ENCODE data around the gene KCND3. TPM values are rescaled to one million over a fixed set of nuclear protein-coding genes. Genes with fewer than 3 reads are reported as not detected.

Gene KCND3
- total and polyA plus RNA-seq, 4 donors, result 1.0 to 27.1 (median 6.1) TPM

DNA sequence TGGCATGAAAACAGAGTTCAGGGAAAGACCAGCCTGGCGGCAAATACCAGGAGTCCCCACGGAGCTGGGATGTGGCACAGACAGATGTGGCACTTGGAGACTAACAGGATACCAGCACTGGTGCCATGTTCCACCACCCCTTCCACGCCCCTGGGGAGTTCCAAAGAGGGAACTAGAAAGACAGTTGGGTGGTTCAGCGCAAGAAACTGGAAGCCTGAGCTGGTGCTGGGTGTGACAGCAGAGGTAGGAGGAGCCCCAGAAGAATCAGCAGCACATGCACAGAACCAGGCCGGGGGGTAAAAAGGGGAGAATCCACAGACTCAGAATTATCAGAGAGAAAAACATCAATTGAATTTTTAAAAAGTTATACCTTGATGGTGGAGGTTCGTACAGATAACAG, 211.4 kb downstream of the KCND3 start:
- TF ChIP-seq, protein P1, sequence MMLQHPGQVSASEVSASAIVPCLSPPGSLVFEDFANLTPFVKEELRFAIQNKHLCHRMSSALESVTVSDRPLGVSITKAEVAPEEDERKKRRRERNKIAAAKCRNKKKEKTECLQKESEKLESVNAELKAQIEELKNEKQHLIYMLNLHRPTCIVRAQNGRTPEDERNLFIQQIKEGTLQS (IDR thresholded peaks at IDR 0.05), result no peak
- no peak for TF ChIP-seq RXRA (IDR thresholded peaks at IDR 0.05)

DNA sequence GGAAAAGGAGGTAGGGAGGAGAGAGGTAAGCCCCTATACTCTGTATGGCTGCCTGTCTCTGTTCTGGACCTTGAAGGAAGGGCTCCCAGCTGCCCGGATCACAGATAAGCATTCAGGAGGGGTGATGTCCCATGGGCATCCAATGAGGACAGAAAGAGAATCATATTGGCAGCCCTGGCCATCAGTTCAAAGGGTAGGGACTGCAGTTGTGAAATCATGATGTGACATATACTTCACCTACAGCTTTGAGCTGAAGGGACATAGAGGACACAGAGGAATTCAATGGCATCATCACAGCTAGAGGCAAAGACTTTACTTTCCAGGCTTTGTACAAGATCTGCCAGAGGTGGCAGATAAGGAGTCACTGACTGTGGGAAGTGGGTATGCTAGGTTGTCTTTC, 212.2 kb downstream of the KCND3 start:
- H3K9ac ChIP-seq (ENCODE audit: low read depth in 1 of 2, low read length in 2 of 2), result no peak overlapping the region
- DNase-seq (ENCODE audit: low spot score), result no peak
- no peak overlapping the region for H3K27ac ChIP-seq (ENCODE audit: low read depth in 1 of 2, low read length in 2 of 2)
- no peak overlapping the region for H3K4me3 ChIP-seq (ENCODE audit: low read depth in 1 of 3, low read length in 3 of 3)
- peaks cover 0 to 23% (median 7%) of the 10 kb centered on the region in 4 donors for H3K36me3 ChIP-seq (ENCODE audit: control insufficient read depth in 4 of 4, insufficient read depth in 3 of 4, low read depth in 1 of 4, low read length in 3 of 4)
- no peak for TF ChIP-seq RXRA (IDR thresholded peaks at IDR 0.05)
- TF ChIP-seq TAF1 (conservative IDR thresholded peaks at IDR 0.05), result no peak
- TF ChIP-seq FOXA2 (IDR thresholded peaks at IDR 0.05), result no peak
- TF ChIP-seq, protein P2, sequence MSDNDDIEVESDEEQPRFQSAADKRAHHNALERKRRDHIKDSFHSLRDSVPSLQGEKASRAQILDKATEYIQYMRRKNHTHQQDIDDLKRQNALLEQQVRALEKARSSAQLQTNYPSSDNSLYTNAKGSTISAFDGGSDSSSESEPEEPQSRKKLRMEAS (IDR thresholded peaks at IDR 0.05), result no peak
- no peak for TF ChIP-seq NR2F2 (IDR thresholded peaks at IDR 0.05)
- no peak for TF ChIP-seq FOXA1 (IDR thresholded peaks at IDR 0.05)
- TF ChIP-seq EGR1 (IDR thresholded peaks at IDR 0.05; ENCODE audit: low read depth in 2 of 2), result no peak
- TF ChIP-seq HNF4G (IDR thresholded peaks at IDR 0.05), result no peak
- TF ChIP-seq RAD21 (IDR thresholded peaks at IDR 0.05), result no peak
- TF ChIP-seq GABPA (IDR thresholded peaks at IDR 0.05 in 1 of 2, conservative IDR thresholded peaks at IDR 0.05 in 1 of 2), result no peak
- no peak for TF ChIP-seq YY1 (IDR thresholded peaks at IDR 0.05)
- TF ChIP-seq, protein P3, sequence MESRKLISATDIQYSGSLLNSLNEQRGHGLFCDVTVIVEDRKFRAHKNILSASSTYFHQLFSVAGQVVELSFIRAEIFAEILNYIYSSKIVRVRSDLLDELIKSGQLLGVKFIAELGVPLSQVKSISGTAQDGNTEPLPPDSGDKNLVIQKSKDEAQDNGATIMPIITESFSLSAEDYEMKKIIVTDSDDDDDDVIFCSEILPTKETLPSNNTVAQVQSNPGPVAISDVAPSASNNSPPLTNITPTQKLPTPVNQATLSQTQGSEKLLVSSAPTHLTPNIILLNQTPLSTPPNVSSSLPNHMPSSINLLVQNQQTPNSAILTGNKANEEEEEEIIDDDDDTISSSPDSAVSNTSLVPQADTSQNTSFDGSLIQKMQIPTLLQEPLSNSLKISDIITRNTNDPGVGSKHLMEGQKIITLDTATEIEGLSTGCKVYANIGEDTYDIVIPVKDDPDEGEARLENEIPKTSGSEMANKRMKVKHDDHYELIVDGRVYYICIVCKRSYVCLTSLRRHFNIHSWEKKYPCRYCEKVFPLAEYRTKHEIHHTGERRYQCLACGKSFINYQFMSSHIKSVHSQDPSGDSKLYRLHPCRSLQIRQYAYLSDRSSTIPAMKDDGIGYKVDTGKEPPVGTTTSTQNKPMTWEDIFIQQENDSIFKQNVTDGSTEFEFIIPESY (IDR thresholded peaks at IDR 0.05), result no peak
- TF ChIP-seq SP1 (IDR thresholded peaks at IDR 0.05), result no peak
- no peak for TF ChIP-seq HNF4A (conservative IDR thresholded peaks at IDR 0.05)
- 43% methylated on average over 1 of the region's 1 CpG for WGBS
- H3K4me1 ChIP-seq (ENCODE audit: control insufficient read depth in 4 of 4, insufficient read depth in 4 of 4, low read length in 3 of 4), result peaks cover 0 to 2% (median 0%) of the 10 kb centered on the region in 4 donors
- no peaks in the 10 kb centered on the region for H3K27me3 ChIP-seq (ENCODE audit: control insufficient read depth in 4 of 4, insufficient read depth in 4 of 4, low read length in 3 of 4)
- H3K9me3 ChIP-seq (ENCODE audit: control insufficient read depth in 4 of 4, low read length in 3 of 4), result no peaks in the 10 kb centered on the region

More for the DNA sequence above, 211.4 kb downstream of the KCND3 start:
- Histone ChIP-seq H3K4me1 (ENCODE audit: control insufficient read depth in 4 of 4, insufficient read depth in 4 of 4, low read length in 3 of 4) (no peaks in the 10 kb centered on the region), H3K9ac (ENCODE audit: low read depth in 1 of 2, low read length in 2 of 2) (no peak overlapping the region), H3K9me3 (ENCODE audit: control insufficient read depth in 4 of 4, low read length in 3 of 4) (no peaks in the 10 kb centered on the region), H3K27me3 (ENCODE audit: control insufficient read depth in 4 of 4, insufficient read depth in 4 of 4, low read length in 3 of 4) (no peaks in the 10 kb centered on the region), H3K4me3 (ENCODE audit: low read depth in 1 of 3, low read length in 3 of 3) (no peak overlapping the region), H3K36me3 (ENCODE audit: control insufficient read depth in 4 of 4, insufficient read depth in 3 of 4, low read depth in 1 of 4, low read length in 3 of 4) (peaks cover 0 to 23% (median 7%) of the 10 kb centered on the region in 4 donors), H3K27ac (ENCODE audit: low read depth in 1 of 2, low read length in 2 of 2) (no peak overlapping the region)
- no peak for DNase-seq (ENCODE audit: low spot score)
- 92% methylated on average over 6 of the region's 6 CpGs for WGBS

DNA sequence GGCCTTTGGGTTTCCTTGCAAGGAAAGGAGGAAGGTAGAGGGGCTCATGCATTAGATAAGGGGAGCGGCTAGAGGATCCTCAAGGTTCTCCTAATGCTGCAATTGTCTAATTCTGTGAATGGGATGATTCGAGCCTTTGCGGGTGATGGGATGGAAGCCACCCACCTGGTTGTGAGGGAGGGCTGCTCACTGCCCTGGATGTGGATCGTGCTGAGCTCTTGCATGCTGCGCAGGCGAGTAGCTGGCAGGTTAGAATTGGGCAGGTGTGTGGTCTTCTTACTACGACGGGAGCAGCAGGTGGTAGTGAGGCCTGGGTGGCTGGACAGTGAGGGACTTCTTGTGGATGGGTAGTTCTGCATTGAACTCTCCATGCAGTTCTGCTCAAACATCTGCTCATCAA, 212.6 kb downstream of the KCND3 start:
- no peak overlapping the region for H3K9ac ChIP-seq (ENCODE audit: low read depth in 1 of 2, low read length in 2 of 2)
- H3K4me3 ChIP-seq (ENCODE audit: low read depth in 1 of 3, low read length in 3 of 3), result no peak overlapping the region
- H3K27ac ChIP-seq (ENCODE audit: low read depth in 1 of 2, low read length in 2 of 2), result no peak overlapping the region
- 95% methylated on average over 8 of the region's 8 CpGs for WGBS
- no peaks in the 10 kb centered on the region for H3K27me3 ChIP-seq (ENCODE audit: control insufficient read depth in 4 of 4, insufficient read depth in 4 of 4, low read length in 3 of 4)
- H3K9me3 ChIP-seq (ENCODE audit: control insufficient read depth in 4 of 4, low read length in 3 of 4), result no peaks in the 10 kb centered on the region
- H3K36me3 ChIP-seq (ENCODE audit: control insufficient read depth in 4 of 4, insufficient read depth in 3 of 4, low read depth in 1 of 4, low read length in 3 of 4), result peaks cover 0 to 23% (median 7%) of the 10 kb centered on the region in 4 donors
- peaks cover 0 to 2% (median 0%) of the 10 kb centered on the region in 4 donors for H3K4me1 ChIP-seq (ENCODE audit: control insufficient read depth in 4 of 4, insufficient read depth in 4 of 4, low read length in 3 of 4)
- no peak for DNase-seq (ENCODE audit: low spot score)
- TF ChIP-seq RXRA (IDR thresholded peaks at IDR 0.05) (no peak), TAF1 (conservative IDR thresholded peaks at IDR 0.05) (no peak), RAD21 (IDR thresholded peaks at IDR 0.05) (no peak), HNF4G (IDR thresholded peaks at IDR 0.05) (no peak), GABPA (IDR thresholded peaks at IDR 0.05 in 1 of 2, conservative IDR thresholded peaks at IDR 0.05 in 1 of 2) (no peak), FOXA1 (IDR thresholded peaks at IDR 0.05) (no peak), YY1 (IDR thresholded peaks at IDR 0.05) (no peak), JUND (IDR thresholded peaks at IDR 0.05) (no peak)
- TF ChIP-seq, protein P4, sequence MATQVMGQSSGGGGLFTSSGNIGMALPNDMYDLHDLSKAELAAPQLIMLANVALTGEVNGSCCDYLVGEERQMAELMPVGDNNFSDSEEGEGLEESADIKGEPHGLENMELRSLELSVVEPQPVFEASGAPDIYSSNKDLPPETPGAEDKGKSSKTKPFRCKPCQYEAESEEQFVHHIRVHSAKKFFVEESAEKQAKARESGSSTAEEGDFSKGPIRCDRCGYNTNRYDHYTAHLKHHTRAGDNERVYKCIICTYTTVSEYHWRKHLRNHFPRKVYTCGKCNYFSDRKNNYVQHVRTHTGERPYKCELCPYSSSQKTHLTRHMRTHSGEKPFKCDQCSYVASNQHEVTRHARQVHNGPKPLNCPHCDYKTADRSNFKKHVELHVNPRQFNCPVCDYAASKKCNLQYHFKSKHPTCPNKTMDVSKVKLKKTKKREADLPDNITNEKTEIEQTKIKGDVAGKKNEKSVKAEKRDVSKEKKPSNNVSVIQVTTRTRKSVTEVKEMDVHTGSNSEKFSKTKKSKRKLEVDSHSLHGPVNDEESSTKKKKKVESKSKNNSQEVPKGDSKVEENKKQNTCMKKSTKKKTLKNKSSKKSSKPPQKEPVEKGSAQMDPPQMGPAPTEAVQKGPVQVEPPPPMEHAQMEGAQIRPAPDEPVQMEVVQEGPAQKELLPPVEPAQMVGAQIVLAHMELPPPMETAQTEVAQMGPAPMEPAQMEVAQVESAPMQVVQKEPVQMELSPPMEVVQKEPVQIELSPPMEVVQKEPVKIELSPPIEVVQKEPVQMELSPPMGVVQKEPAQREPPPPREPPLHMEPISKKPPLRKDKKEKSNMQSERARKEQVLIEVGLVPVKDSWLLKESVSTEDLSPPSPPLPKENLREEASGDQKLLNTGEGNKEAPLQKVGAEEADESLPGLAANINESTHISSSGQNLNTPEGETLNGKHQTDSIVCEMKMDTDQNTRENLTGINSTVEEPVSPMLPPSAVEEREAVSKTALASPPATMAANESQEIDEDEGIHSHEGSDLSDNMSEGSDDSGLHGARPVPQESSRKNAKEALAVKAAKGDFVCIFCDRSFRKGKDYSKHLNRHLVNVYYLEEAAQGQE (IDR thresholded peaks at IDR 0.05), result no peak
- TF ChIP-seq, protein P3 (IDR thresholded peaks at IDR 0.05), result no peak
- TF ChIP-seq, protein P5, sequence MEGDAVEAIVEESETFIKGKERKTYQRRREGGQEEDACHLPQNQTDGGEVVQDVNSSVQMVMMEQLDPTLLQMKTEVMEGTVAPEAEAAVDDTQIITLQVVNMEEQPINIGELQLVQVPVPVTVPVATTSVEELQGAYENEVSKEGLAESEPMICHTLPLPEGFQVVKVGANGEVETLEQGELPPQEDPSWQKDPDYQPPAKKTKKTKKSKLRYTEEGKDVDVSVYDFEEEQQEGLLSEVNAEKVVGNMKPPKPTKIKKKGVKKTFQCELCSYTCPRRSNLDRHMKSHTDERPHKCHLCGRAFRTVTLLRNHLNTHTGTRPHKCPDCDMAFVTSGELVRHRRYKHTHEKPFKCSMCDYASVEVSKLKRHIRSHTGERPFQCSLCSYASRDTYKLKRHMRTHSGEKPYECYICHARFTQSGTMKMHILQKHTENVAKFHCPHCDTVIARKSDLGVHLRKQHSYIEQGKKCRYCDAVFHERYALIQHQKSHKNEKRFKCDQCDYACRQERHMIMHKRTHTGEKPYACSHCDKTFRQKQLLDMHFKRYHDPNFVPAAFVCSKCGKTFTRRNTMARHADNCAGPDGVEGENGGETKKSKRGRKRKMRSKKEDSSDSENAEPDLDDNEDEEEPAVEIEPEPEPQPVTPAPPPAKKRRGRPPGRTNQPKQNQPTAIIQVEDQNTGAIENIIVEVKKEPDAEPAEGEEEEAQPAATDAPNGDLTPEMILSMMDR (IDR thresholded peaks at IDR 0.05; ENCODE audit: low read depth, low read length, missing input control), result no peak
- TF ChIP-seq, protein P1 (IDR thresholded peaks at IDR 0.05), result no peak
